GM15510 (cell line): ENCODE data around the gene NHP2.

ENCODE experiments used
- POLR2A ChIP-seq: IDR thresholded peaks from 3 replicates; pipeline ENCODE4 v1.6.1; 2011; ENCODE audit warnings: borderline replicate concordance; ENCODE audit not compliant: insufficient read length; ENCODE audit errors: extremely low read depth

The NHP2 gene

DNA sequence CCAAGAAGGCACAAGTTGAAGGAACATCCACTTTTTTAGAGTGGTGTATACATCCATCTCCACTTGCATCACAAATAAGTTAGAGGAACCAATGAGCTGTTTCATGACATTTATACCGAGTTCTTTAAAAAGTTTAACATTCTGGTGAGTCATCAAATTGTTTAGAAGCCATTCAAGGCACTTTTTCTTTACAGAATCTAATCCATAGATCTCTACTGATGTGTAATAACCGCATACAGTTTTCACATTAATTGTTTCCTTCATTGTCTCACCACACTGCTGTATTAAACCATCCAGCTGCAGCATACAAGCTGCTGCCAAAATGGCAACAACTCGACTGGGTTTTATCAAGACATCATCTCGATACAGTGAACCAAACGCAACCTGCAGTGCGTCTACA, 32.7 kb upstream of the NHP2 start:
- TF ChIP-seq POLR2A, result no peak

DNA sequence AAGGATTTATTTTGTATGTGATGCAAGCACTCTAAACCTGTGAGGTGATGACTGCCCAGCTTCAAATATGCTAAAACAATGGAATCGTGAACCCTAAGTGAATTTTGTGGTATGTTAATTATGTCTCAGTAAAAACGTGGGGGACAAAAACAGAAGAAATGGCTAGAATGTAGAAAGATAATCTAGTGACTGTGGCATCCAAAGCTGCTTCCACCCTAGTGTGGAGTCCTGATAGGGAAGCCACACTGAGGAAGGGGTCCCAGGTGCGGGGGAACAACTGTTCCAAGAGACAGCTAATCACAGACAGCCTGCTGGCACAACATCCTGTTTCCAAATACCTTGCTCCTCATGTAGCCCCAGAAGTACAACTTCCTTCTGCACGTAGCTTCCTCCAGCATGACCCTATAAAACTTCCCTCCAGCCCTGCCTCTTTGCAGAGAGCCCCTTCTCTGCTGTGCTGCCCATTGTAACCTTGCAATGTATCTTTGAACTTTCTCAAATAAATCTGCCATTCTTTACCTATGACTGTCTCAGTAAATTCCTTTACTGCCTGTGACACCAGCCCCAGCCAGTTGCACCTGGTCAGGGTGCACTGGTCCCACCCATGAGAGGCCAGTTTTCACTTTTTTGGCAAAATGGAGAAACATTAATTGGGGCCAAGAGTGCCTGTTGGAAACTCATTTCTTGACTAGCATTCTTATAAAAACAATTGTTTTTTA, 28.6 kb upstream of the NHP2 start:
- TF ChIP-seq POLR2A, result no peak

DNA sequence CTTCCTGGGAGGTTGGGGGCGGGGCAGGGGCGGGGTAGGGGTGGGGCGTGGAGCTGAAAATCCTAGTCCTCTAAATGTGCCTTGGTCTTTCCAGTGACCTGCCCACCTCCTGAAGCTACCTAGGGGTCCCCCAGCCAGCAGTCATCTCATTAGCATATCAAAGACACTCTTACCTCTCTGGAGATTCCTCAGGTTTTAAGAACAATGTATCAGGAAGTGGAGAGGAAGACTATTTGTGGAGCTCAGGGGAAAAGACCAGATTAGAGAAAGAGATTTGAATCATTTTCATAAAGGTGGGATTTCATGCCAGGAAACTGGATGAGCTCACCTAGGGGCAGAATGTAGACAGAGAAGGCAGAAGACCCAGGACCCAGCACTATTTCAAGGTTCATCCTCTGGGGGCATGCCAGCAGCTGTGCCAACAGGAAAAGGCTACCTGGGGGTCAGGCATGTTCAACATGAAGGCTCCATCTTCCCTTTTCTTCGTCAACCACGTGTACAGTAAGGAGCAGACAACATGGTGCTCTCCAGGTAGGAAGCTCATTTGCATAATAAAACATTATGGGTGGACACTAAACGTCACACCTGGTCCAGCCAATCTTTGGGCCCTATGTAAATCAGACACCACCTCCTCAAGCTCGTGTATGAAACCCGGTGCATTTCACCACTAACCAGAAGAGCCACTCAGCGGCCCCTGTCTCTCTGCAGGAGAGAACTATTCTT, 26.6 kb upstream of the NHP2 start:
- no peak for TF ChIP-seq POLR2A

GRCh38 chr5:178177569-178177968, 23.9 kb upstream of the NHP2 start:
- TF ChIP-seq POLR2A, result no peak

GRCh38 chr5:178176791-178177190, 23.1 kb upstream of the NHP2 start:
- no peak for TF ChIP-seq POLR2A

DNA sequence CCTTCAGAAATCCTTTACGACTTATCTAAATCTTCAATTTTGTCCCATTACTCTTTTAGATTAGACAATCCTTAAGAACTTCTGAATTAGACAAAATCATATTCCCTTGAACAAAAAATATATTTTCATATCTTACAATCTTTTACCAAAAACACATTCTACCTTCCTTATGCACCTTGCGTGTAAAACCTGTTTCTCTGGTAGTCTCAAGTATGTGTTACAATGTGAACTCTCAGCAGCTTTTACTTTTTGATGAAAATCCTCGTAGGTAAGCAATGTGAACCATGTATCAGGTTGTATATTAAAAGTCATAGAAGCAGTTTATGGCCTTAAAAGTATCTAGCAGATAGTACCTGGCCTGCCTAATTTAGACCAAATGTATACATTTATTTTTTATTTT, 20.8 kb upstream of the NHP2 start:
- TF ChIP-seq POLR2A, result no peak

GRCh38 chr5:178170455-178170854, 16.8 kb upstream of the NHP2 start:
- TF ChIP-seq POLR2A, result no peak

GRCh38 chr5:178165581-178165980, 11.9 kb upstream of the NHP2 start:
- no peak for TF ChIP-seq POLR2A

DNA sequence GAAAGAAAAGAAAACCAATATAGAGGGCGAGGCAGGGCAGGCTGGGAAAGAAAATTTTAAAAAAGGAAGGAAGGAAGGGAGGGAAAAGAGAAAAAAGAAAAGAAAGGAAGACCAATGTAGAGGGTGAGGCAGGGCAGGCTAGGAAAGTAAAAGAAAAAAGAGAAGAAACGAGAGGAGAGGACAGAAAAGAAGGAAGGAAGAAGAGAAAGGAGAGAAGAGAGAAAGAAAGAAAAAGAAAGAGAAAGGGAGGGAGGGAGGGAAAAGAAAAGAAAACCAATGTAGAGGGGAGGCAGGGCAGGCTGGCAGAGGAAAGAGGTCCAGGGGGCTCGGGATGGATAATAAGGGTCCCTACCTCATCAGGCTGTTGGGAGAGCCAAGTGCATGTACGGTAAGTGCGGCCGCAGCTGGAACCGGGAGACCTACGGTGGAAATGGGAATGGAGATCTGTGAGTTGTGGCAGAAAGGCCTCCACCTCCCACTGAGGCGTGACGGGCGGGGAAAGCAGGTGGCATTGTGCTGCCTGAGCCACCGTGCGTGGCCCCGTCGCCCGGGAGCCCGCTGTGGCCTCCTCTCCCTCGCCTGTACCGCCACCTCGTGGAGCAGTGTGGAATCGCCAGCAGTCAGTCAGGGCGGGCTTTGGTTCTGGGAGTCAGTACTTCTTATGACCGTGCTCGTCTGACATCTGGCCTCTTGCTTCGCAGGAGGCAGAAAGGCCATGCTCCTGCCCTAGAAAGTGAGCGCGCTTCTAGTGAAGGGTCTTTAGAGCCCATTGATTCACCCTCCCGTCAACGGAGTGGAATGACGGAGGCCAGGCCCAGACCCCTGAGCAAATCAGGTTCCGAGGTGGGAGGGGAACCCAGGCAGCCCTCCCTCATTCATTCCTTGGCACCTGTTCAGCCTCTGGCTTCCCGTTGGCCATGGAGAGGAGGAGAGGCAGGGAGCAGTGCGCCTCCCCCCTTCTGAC, 10.4 kb upstream of the NHP2 start:
- TF ChIP-seq POLR2A, result no peak

DNA sequence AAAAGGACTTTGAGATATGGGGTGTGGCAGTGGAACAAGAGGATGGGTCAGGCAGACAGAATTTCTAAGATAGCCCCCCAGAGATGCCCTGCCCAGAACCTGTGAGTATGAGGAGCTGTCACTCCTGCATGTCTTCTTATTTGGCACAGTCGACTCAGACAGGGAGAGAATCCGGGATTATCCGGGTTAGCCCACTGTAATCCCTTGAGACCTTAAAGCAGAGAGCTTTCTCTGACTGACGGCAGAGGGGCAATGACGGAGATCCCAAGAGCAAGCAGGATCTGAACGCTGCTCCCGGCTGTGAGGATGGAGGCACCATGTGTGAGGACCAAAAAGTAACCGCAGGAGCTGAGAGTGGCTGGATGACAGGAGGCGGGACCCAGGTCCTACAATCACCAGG, 8.8 kb upstream of the NHP2 start:
- TF ChIP-seq POLR2A, result no peak

GRCh38 chr5:178160176-178160575, 6.5 kb upstream of the NHP2 start:
- TF ChIP-seq POLR2A, result no peak

DNA sequence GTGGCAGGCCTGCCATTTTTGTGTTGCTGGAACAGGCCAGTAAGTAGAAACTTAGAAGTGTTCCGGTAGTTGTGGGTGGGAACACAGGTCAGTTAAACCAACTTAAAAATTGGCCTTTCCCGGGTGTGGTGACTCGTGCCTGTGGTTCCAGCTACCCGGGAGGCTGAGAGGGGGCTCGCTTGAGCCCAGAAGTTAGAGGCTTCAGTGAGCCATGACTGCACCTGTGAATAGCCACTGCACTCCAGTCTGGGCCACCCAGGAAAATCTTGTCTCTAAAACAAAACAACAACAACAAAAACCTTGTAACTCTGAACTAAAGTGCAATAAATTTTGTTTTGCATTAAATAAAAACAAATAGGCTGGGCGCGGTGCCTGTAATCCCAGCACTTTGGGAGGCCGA, 1.4 kb upstream of the NHP2 start:
- TF ChIP-seq POLR2A, result no peak

GRCh38 chr5:178152491-178153444, 917 bp downstream of the NHP2 start:
- no peak for TF ChIP-seq POLR2A
